Medulla oblongata (tissue), 1 donor: ENCODE measurements around the gene TUBA4B.

ENCODE experiments used
- DNase-seq: peaks from one replicate; pipeline ENCODE4 v3.0.0-alpha.2; 2015; ENCODE audit errors: extremely low spot score

Gene TUBA4B

GRCh38 chr2:219218732-219219701 is 34.0 kb upstream of the TUBA4B start, which contains the start of gene ABCB6:
Gene ABCB6 (minus strand): TSS chr2:219218958. CDS start chr2:219218673, 285 bp downstream.
- DNase-seq, result peak; percentile 97

- no peak for DNase-seq
These were observed 33.1 kb upstream of the TUBA4B start for GRCh38 chr2:219219784-219220532.

- no peak for DNase-seq
These were observed 32.2 kb upstream of the TUBA4B start for GRCh38 chr2:219220652-219221402.

- DNase-seq, result no peak
These were observed 31.0 kb upstream of the TUBA4B start for GRCh38 chr2:219221957-219222518.

- no peak for DNase-seq
These were observed 29.0 kb upstream of the TUBA4B start for GRCh38 chr2:219223831-219224610.

GRCh38 chr2:219225350-219225749 is 27.7 kb upstream of the TUBA4B start:
- no peak for DNase-seq

- peak; percentile 21 for DNase-seq
These were observed 24.8 kb upstream of the TUBA4B start for GRCh38 chr2:219228041-219228910.

- no peak for DNase-seq
These were observed 24.1 kb upstream of the TUBA4B start for GRCh38 chr2:219228911-219229304.

GRCh38 chr2:219229305-219230058 is 23.6 kb upstream of the TUBA4B start, which contains the start of the genes ANKZF1 and ATG9A:
Gene ANKZF1 (plus strand): TSS chr2:219229806. CDS start chr2:219230258, 452 bp downstream.
Gene ATG9A (minus strand): TSS chr2:219229636. CDS start chr2:219228024, 1,612 bp downstream.
- peak; percentile 100 for DNase-seq

- no peak for DNase-seq
These were observed 22.9 kb upstream of the TUBA4B start for GRCh38 chr2:219230059-219230540.

GRCh38 chr2:219234331-219234730 is 18.7 kb upstream of the TUBA4B start:
- DNase-seq, result no peak

- no peak for DNase-seq
These were observed 9.7 kb upstream of the TUBA4B start for GRCh38 chr2:219243291-219243761.

GRCh38 chr2:219244789-219245147 is 8.3 kb upstream of the TUBA4B start:
- no peak for DNase-seq

GRCh38 chr2:219245148-219245898 is 7.7 kb upstream of the TUBA4B start, which contains the start of the genes GLB1L and STK16:
Gene GLB1L (minus strand): TSS chr2:219245444. CDS start chr2:219243573, 1,871 bp downstream.
Gene STK16 (plus strand): TSS chr2:219245479. CDS start chr2:219246000, 521 bp downstream.
- peak; percentile 93 for DNase-seq

- peak; percentile 23 for DNase-seq
These were observed 7.2 kb upstream of the TUBA4B start for GRCh38 chr2:219245899-219246230.

- no peak for DNase-seq
These were observed 6.5 kb upstream of the TUBA4B start for GRCh38 chr2:219246559-219246958.
